A549 (cell line): ENCODE data around the gene TRIOBP. TPM values are rescaled to one million over a fixed set of nuclear protein-coding genes. Genes with fewer than 3 reads are reported as not detected.

Source experiments
- ATAC-seq, 2 experiments: fragments of 200-7000 bp in 1 of 2; fragments of >200 bp in 1 of 2; cut with Nextera tagmentation in 1 of 2; cut with Tn5 transposase in 1 of 2; 3 replicates each; pipeline versions ENCODE4 v1.8.0 to v1.9.1; 2018 to 2020; ENCODE audit warnings: mild to moderate bottlenecking in 1 of 2, moderate library complexity in 1 of 2
- CTCF ChIA-PET: fragments of 300-600 bp; sonication (Branson Sonifier 250); formaldehyde crosslinking; extraction: SDS; loops from one replicate; lab custom pipeline; 2021; ENCODE audit warnings: antibody characterized with exemption, inconsistent platforms; lab: Yijun Ruan, JAX
- POLR2A ChIA-PET: fragments of 350-600 bp; formaldehyde crosslinking; extraction: SDS; loops from one replicate; lab custom pipeline; 2021; ENCODE audit warnings: antibody characterized with exemption, inconsistent platforms; lab: Yijun Ruan, JAX
- DNase-seq, 2 experiments: peaks; one replicate each; pipeline versions ENCODE4 v3.0.0 to v3.0.0-alpha.2; 2011 to 2016; ENCODE audit warnings: low read depth in 1 of 2, low spot score in 1 of 2
- FAIRE-seq: peaks from 2 replicates; lab custom pipeline; 2011; peaks lifted over from hg19 to GRCh38; lab: Jason Lieb, UNC
- H3K27ac ChIP-seq, 2 experiments: fragments of >200 bp; sonication (Bioruptor Twin); formaldehyde crosslinking; 3 replicates each; pipeline ENCODE4 v1.5.1; 2016 to 2017
- H3K4me1 ChIP-seq: fragments of >200 bp; sonication (Bioruptor Twin); formaldehyde crosslinking; 3 replicates; pipeline ENCODE4 v1.6.1; 2016
- H3K4me2 ChIP-seq: fragments of >200 bp; sonication (Bioruptor Twin); formaldehyde crosslinking; 3 replicates; pipeline ENCODE4 v1.6.1; 2016
- H3K4me3 ChIP-seq: fragments of >200 bp; sonication (Bioruptor Twin); formaldehyde crosslinking; 3 replicates; pipeline ENCODE4 v1.5.1; 2016
- H3K9me3 ChIP-seq: fragments of >200 bp; sonication (Bioruptor Twin); formaldehyde crosslinking; 3 replicates; pipeline ENCODE4 v1.6.1; 2016
- BCL3 ChIP-seq: fragments of >200 bp; sonication (Bioruptor Twin); formaldehyde crosslinking; IDR thresholded peaks from 3 replicates; pipeline ENCODE4 v1.6.1; 2016
- CBX2 ChIP-seq: fragments of 200-600 bp; sonication (generic); IDR thresholded peaks from 2 replicates; pipeline ENCODE4 v1.6.1; 2016; ENCODE audit warnings: low read depth, mild to moderate bottlenecking, borderline replicate concordance
- EHF ChIP-seq: fragments of 250-450 bp; sonication (Bioruptor Pico); IDR thresholded peaks from 2 replicates; pipeline ENCODE4 v1.5.0; 2020; ENCODE audit warnings: mild to moderate bottlenecking
- ELK1 ChIP-seq: fragments of 150-350 bp; IDR thresholded peaks from 2 replicates; pipeline ENCODE4 v1.6.1; 2014; ENCODE audit warnings: low read depth, mild to moderate bottlenecking, low read length
- FOSB ChIP-seq: fragments of 250-450 bp; sonication (Bioruptor Pico); IDR thresholded peaks from 2 replicates; pipeline ENCODE4 v1.5.0; 2020; ENCODE audit warnings: mild to moderate bottlenecking, moderate library complexity
- FOSL2 ChIP-seq, 2 experiments: fragments of 450-650 bp in 1 of 2; fragments of >200 bp in 1 of 2; sonication (Bioruptor Twin) in 1 of 2; formaldehyde crosslinking; IDR thresholded peaks; 2 replicates each; pipeline versions ENCODE4 v1.5.0 to v1.6.1; 2016 to 2020; ENCODE audit warnings: mild to moderate bottlenecking in 1 of 2, moderate library complexity in 1 of 2
- FOXS1 ChIP-seq: fragments of 250-450 bp; sonication (Bioruptor Pico); IDR thresholded peaks from 2 replicates; pipeline ENCODE4 v1.5.0; 2020; ENCODE audit warnings: mild to moderate bottlenecking, moderate library complexity
- HDAC2 ChIP-seq: fragments of 200-600 bp; sonication (generic); IDR thresholded peaks from 2 replicates; pipeline ENCODE4 v1.6.1; 2016
- HES2 ChIP-seq: fragments of >200 bp; sonication (Bioruptor Twin); formaldehyde crosslinking; IDR thresholded peaks from 2 replicates; pipeline ENCODE4 v1.6.1; 2016
- HOXA7 ChIP-seq: fragments of 250-450 bp; sonication (Bioruptor Pico); IDR thresholded peaks from 2 replicates; pipeline ENCODE4 v1.5.0; 2020; ENCODE audit warnings: mild to moderate bottlenecking, moderate library complexity
- JUN ChIP-seq, 2 experiments: fragments of >200 bp; sonication (Bioruptor Twin); formaldehyde crosslinking; IDR thresholded peaks; 2 replicates in 1 of 2; 3 replicates in 1 of 2; pipeline ENCODE4 v1.6.1; 2016 to 2017
- KDM1A ChIP-seq: fragments of 200-600 bp; sonication (generic); IDR thresholded peaks from 2 replicates; pipeline ENCODE4 v1.6.1; 2016; ENCODE audit warnings: low read depth, mild to moderate bottlenecking
- MAX ChIP-seq: IDR thresholded peaks from 2 replicates; pipeline ENCODE4 v1.6.1; 2012
- POLR2A ChIP-seq: IDR thresholded peaks from 2 replicates; pipeline ENCODE4 v1.6.1; 2012; ENCODE audit warnings: mild to moderate bottlenecking, low read length
- RARB ChIP-seq: fragments of 250-450 bp; sonication (Bioruptor Pico); IDR thresholded peaks from 2 replicates; pipeline ENCODE4 v1.8.0; 2021; ENCODE audit warnings: mild to moderate bottlenecking, moderate library complexity
- USF2 ChIP-seq: fragments of 450-650 bp; IDR thresholded peaks from 2 replicates; pipeline ENCODE4 v1.6.1; 2014; ENCODE audit warnings: antibody characterized with exemption
- ZC3H11A ChIP-seq: fragments of 450-650 bp; IDR thresholded peaks from 2 replicates; pipeline ENCODE4 v1.6.1; 2014; ENCODE audit warnings: antibody characterized with exemption, mild to moderate bottlenecking
- WGBS: methylation state at CpG from one replicate; pipeline ENCODE4 v1.1.6; 2017; ENCODE audit errors: missing lambda C conversion rate; 5-methylcytosine and 5-hydroxymethylcytosine counted together
- polyA plus RNA-seq, 4 experiments: library from polyadenylated mRNA; depleted of rRNA in 3 of 4; stranded (reverse); fragments of >200 nt; fragmentation: RNase III in 1 of 4; extraction: RNeasy Plus Mini Kit Qiagen cat#74134 plus additional on column Dnase treatment in 1 of 4; gene quantifications; 2 replicates in 3 of 4; 3 replicates in 1 of 4; pipeline ENCODE4 v1.2.3, GENCODE V29; 2011 to 2017

TRIOBP gene
- polyA plus RNA-seq, 2 of the 4 experiments (the other 2 are of a cell fraction), result 15.7 to 26.0 TPM

GRCh38 chr22:37674248-37674647, 22.6 kb upstream of the TRIOBP start:
- Histone ChIP-seq H3K4me1 (peaks cover 18% of the 10 kb centered on the region; the same call in 2 of the 3 replicates), H3K4me2 (peak overlapping the region; percentile 100), H3K9me3 (no peaks in the 10 kb centered on the region), H3K4me3 (no peak overlapping the region), H3K27ac (peak overlapping the region; percentile 85 to 97)
- WGBS, result 87% methylated on average over 11 of the region's 12 CpGs
- FAIRE-seq, result no peak
- TF ChIP-seq FOSB (no peak), CBX2 (no peak), USF2 (no peak), HES2 (no peak)
- ChIA-PET POLR2A (interaction anchor here (3.1 kb wide), 1 partner anchor 17 kb away, joined by 31 read pairs; the partner anchor contains the start of gene PDXP), CTCF (interaction anchor here (1.4 to 15.2 kb wide), 3 partner anchors 14 to 31 kb away, joined by 3 to 152 read pairs (median 3); no protein-coding TSS in a partner anchor)
- no peak for ATAC-seq
- no peak for DNase-seq

- peak within 1 kb of the TSS; percentile 64 for H3K4me3 ChIP-seq
- ChIA-PET POLR2A (interaction anchor here (0.5 to 3.1 kb wide), 4 partner anchors 11 to 67 kb away, joined by 4 to 31 read pairs (median 6); partner anchors contain the start of genes GGA1, NOL12 and PDXP), CTCF (interaction anchor here (1.0 to 15.2 kb wide), 9 partner anchors 8 to 136 kb away, joined by 3 to 152 read pairs (median 4); partner anchors contain the start of gene NOL12)
- peaks cover 18% of the 10 kb centered on the region; the same call in 2 of the 3 replicates for H3K4me1 ChIP-seq
- peak; percentile 65 to 92 for DNase-seq
- peak within 1 kb of the TSS; percentile 93 to 97 for H3K27ac ChIP-seq
- FAIRE-seq, result no peak
- peak; percentile 79 to 86 for ATAC-seq
- H3K9me3 ChIP-seq, result no peaks in the 10 kb centered on the region
- WGBS, result 2% methylated on average over 14 of the region's 34 CpGs
- peak within 1 kb of the TSS; percentile 100 for H3K4me2 ChIP-seq
- TF ChIP-seq FOSL2 (IDR thresholded peaks at IDR 0.05) (no peak), FOSL2 (CRISPR knock-in tag; IDR thresholded peaks at IDR 0.05) (no peak), HOXA7 (CRISPR knock-in tag) (no peak), BCL3 (0 out of 3 replicates have a peak, but pooled peaks have one; percentile 23), ZC3H11A (no peak), EHF (CRISPR knock-in tag) (no peak), FOXS1 (CRISPR knock-in tag) (no peak), HDAC2 (0 out of 2 replicates have a peak, but pooled peaks have one; percentile 27), RARB (no peak), ELK1 (no peak), JUN (IDR thresholded peaks at IDR 0.05) (peak in 1 of 2 experiments; percentile 1; a peak in 2 of 5 replicates), MAX (peak; percentile 64), KDM1A (peak; percentile 84), POLR2A (peak; percentile 64)
These were observed 21.6 kb upstream of the TRIOBP start, which contains the start of gene LGALS1 for GRCh38 chr22:37674951-37675929. Gene LGALS1 (plus strand): TSS chr22:37675636. CDS start chr22:37675703, 67 bp downstream.
